ENCODE measurements around the gene CD276. TPM values are rescaled to one million over a fixed set of nuclear protein-coding genes. Genes with fewer than 3 reads are reported as not detected.
"Not testable (repeated sequence)": the region's sequence is repeated elsewhere in the genome, so short reads cannot be mapped to it uniquely, and the experiment has no call there.

Gene CD276
- total RNA-seq, 1 donor, result 0.21 TPM

DNA sequence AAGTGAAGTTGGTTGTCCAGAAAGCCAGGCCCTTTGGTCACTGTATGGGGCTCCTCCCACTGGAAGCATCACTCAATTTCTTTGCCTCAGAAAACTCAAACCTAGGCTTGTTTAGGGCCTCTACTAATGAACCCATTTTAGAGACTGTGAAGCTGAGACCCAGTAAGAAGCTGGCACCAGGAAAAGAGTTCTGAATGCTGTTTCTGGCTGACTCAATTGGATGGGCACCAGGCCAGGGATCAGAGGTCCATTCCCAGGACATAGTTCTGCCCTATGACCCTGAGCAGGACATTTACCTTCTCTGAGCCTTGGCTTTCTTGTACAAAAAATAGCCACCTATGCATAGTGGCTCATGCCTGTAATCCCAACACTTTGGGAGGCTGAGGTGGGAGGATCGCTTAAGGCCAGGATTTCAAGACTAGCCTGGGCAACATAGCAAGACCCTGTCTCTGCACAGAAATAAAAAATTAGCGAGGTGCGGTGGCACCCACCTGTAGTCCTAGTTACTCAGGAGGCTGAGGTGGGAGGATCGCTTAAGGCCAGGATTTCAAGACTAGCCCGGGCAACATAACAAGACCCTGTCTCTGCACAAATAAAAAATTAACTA lies 30.6 kb downstream of the CD276 start:
- H3K9me3 ChIP-seq (ENCODE audit: low read depth, low read length), result no peaks in the 10 kb centered on the region
- peaks cover 8% of the 10 kb centered on the region for H3K4me1 ChIP-seq (ENCODE audit: insufficient read depth, low read length)
- H3K4me3 ChIP-seq (ENCODE audit: low read length), result no peak overlapping the region
- H3K27me3 ChIP-seq (ENCODE audit: insufficient read depth, low read length), result no peaks in the 10 kb centered on the region

DNA sequence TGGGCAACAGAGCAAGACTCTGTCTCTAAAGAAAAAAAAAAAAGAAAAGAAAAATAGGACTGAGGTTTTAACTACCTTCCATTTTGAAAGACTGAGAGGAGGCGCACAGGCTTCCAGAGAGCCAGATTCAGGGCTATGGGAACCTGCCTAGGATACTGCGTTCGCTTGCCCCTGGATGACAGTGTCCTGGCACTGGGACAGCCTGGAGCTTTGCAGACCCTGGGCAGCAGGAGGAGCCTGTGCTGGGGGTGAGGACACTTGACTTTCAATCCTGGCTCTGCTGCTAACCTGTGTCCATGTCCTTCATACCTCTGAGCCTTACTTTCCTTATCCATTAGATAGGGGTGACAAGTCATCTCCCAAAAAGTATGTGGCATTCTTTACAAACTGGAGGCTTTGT lies 31.2 kb downstream of the CD276 start:
- H3K27me3 ChIP-seq (ENCODE audit: insufficient read depth, low read length), result no peaks in the 10 kb centered on the region
- H3K4me3 ChIP-seq (ENCODE audit: low read length), result no peak overlapping the region
- peaks cover 8% of the 10 kb centered on the region for H3K4me1 ChIP-seq (ENCODE audit: insufficient read depth, low read length)
- H3K9me3 ChIP-seq (ENCODE audit: low read depth, low read length), result no peaks in the 10 kb centered on the region

DNA sequence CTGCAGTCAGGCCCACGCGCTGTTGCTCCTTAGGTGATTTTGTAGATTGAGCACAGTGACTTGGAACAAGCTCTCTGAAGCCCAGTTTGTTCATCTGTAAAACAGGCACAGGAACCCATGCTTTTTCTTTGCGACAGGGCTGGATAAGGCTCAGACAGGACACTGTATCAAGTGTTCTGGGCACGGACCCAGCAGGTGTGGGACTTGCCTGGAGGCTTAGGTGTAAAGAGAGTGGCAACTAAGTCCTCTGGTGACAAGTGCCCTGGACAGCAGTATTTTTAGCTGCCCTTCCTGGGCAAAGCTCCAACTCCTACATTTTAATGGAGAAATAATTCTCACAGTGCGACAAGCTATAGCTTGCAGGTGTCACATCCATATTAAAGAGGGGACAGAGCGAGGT lies 32.2 kb downstream of the CD276 start:
- peaks cover 3% of the 10 kb centered on the region for H3K4me1 ChIP-seq (ENCODE audit: insufficient read depth, low read length)
- H3K4me3 ChIP-seq (ENCODE audit: low read length), result no peak overlapping the region
- no peaks in the 10 kb centered on the region for H3K9me3 ChIP-seq (ENCODE audit: low read depth, low read length)
- H3K27me3 ChIP-seq (ENCODE audit: insufficient read depth, low read length), result no peaks in the 10 kb centered on the region

DNA sequence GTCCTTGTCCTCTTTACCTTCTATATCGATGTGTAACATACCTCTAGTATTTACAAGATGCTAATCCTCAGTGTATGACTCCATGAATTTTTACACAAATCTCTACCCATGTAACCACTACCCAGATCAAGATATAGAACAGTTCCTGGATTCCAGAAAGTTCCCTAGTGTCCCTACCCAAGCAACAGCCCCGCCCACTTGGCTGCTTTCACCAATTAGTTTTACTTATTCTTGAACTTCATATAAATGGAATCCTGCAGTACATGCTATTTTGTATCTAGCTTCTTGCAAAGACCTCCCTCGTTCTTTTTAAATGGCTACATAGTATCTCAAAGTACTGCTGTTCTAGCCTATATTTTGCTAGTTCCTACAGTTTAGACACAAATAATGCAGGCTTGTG lies 33.0 kb downstream of the CD276 start:
- Histone ChIP-seq H3K9me3 (ENCODE audit: low read depth, low read length) (no peaks in the 10 kb centered on the region), H3K4me1 (ENCODE audit: insufficient read depth, low read length) (no peaks in the 10 kb centered on the region), H3K27me3 (ENCODE audit: insufficient read depth, low read length) (no peaks in the 10 kb centered on the region), H3K4me3 (ENCODE audit: low read length) (no peak overlapping the region)

DNA sequence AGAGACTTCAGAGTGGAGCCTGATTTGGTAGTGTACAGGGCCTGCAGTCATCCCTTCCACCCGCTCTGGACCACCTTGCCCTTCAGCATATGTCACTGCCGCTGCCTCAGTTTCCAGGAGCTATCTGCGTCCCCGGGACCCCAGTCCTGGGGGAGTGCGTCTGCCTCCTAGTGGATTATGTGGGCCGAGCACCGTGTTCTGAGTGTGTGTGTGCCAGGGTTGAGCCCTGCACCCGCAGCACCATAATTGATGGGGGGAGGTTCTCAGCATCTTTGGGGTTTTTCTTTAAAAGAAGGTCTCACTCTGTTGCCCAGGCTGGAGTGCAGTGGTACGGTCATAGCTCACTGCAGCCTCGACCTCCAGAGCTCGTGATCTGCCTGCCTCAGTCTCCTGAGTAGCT lies 33.6 kb downstream of the CD276 start:
- Histone ChIP-seq H3K4me1 (ENCODE audit: insufficient read depth, low read length) (no peaks in the 10 kb centered on the region), H3K27me3 (ENCODE audit: insufficient read depth, low read length) (no peaks in the 10 kb centered on the region), H3K9me3 (ENCODE audit: low read depth, low read length) (no peaks in the 10 kb centered on the region), H3K4me3 (ENCODE audit: low read length) (no peak overlapping the region)

DNA sequence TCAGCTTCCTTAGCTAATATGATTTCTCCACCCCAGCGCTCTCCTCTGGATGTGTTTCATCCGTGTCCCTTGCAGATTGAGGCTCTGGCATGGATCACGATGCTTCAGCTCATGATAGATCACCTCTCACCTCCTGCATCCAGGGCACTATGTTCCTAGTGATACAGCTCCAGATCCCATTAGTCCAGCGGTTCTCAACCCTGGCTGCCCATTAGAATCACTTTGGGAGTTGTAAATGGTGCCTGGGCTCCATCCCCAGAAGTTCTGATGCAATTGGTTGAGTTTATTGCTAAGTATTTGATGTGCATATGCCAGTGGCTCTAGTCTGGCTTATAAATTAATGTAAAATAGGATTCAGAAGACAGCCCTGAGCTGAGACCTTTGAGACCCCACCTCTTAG lies 34.5 kb downstream of the CD276 start:
- Histone ChIP-seq H3K9me3 (ENCODE audit: low read depth, low read length) (no peaks in the 10 kb centered on the region), H3K4me3 (ENCODE audit: low read length) (no peak overlapping the region), H3K4me1 (ENCODE audit: insufficient read depth, low read length) (no peaks in the 10 kb centered on the region), H3K27me3 (ENCODE audit: insufficient read depth, low read length) (no peaks in the 10 kb centered on the region)

DNA sequence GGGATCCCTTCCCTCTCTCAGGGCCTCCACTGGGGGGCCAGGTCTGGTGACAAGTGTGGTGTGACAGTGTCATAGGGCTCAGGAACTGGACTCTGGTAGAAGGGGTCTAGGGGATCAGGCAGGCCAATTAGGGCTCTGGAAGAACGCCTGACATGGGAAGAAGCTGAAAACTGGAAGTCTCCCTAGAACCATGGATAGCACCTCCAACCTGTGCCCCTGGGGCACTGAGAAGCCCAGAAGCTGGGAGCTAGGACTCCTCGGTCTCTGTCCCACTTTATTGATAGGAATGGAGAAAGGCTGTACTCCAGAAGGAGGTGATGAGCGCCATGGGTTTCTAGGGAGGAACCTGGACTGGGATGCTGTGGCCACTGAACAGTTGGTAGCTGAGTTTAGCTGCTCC lies 38.2 kb downstream of the CD276 start:
- no peaks in the 10 kb centered on the region for H3K9me3 ChIP-seq (ENCODE audit: low read depth, low read length)

DNA sequence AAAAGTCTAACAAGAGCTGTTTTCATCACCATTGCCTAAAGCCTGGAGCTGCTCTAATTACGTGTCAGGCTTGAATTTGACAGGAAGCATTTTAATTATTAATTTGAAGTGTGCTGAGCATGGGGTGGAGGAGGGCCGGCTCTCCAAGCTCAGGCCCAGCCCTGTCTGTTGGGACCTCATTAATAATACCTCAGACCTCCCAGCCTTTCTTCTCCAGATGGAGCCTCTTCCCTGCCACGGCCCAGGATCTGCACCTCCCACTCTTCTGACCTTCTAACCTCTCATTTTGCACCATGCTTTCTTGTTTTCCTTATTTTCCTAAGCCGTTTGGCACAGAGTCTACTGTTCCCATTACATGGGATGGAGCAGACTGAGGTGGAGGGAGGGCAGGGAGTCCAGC lies 39.0 kb downstream of the CD276 start:
- no peak overlapping the region for H3K4me3 ChIP-seq (ENCODE audit: low read length)
- H3K4me1 ChIP-seq (ENCODE audit: insufficient read depth, low read length), result no peaks in the 10 kb centered on the region

More for the DNA sequence above, 38.2 kb downstream of the CD276 start:
- Histone ChIP-seq H3K27me3 (ENCODE audit: insufficient read depth, low read length) (no peaks in the 10 kb centered on the region), H3K4me1 (ENCODE audit: insufficient read depth, low read length) (no peaks in the 10 kb centered on the region), H3K4me3 (ENCODE audit: low read length) (no peak overlapping the region)

DNA sequence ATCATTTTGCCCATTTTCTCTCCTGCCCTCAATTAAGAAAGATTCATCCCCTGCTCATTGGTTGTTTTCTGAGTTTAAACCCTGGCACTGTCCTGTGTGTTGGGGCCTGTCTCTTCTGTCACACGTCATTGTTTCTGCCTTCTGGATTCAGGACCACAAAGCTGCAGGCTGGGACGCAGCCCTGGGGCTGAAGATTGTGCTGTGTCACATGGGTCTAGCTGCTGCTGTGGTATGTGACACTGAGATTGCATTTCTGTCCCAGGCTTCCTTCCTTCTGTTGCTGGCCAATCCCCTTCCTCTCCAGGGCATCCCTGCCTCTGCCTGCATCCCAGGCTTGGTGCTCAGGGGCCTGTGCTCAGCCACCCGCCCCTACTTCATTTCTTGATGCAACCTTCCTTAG lies 40.0 kb downstream of the CD276 start:
- H3K4me1 ChIP-seq (ENCODE audit: insufficient read depth, low read length), result no peaks in the 10 kb centered on the region
- H3K9me3 ChIP-seq (ENCODE audit: low read depth, low read length), result no peaks in the 10 kb centered on the region
- H3K27me3 ChIP-seq (ENCODE audit: insufficient read depth, low read length), result no peaks in the 10 kb centered on the region
- no peak overlapping the region for H3K4me3 ChIP-seq (ENCODE audit: low read length)

More for the DNA sequence above, 39.0 kb downstream of the CD276 start:
- no peaks in the 10 kb centered on the region for H3K9me3 ChIP-seq (ENCODE audit: low read depth, low read length)
- H3K27me3 ChIP-seq (ENCODE audit: insufficient read depth, low read length), result no peaks in the 10 kb centered on the region

DNA sequence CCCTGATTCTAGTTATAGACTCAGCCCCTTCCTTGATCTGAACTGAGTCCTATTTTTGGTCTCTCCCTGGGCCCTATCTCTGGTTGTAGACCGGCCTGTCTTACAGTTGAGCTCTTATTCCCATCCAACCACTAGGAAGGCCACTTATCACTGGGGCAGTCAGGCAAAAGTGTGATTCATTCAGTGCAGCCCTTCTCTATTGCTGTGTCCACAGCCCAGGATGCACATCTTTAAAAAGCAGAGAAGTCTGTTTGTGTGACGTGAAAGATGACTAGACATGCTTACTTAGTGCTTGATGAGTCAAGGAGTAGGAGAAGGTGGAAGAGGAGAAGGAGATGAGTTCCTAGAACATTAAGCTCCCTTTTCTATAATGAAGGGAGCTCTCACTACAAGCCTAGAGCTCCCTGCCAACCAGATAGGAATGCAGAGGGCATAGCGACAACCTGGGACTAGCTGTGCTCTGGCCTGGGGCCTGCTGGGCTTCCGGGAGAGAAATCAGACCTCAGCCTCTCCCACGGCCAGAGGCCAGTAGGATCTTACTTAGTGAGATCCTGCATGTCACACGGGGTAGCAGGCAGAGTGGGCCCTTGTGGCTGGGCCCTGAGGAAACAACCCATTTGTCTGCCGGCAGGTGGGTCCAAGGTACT lies 43.3 kb downstream of the CD276 start:
- Histone ChIP-seq H3K9me3 (ENCODE audit: low read depth, low read length) (no peaks in the 10 kb centered on the region), H3K4me3 (ENCODE audit: low read length) (no peak overlapping the region), H3K27me3 (ENCODE audit: insufficient read depth, low read length) (no peaks in the 10 kb centered on the region), H3K4me1 (ENCODE audit: insufficient read depth, low read length) (no peaks in the 10 kb centered on the region)

DNA sequence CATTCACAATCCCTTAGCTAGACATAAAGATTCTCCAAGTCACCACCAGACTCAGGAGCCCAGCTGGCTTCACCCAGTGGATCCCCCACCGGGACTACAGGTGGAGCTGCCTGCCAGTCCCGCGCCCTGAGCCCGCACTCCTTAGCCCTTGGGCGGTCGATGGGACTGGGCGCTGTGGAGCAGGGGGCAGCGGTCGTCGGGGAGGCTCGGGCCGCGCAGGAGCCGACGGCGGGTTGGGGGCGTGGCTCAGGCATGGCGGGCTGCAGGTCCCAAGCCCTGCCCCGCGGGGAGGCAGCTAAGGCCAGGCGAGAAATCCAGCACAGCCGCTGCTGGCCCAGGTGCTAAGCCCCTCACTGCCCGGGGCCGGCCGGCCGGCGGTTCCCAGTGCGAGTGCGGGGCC lies 47.9 kb downstream of the CD276 start:
- H3K9me3 ChIP-seq (ENCODE audit: low read depth, low read length); H3K4me3 ChIP-seq (ENCODE audit: low read length); H3K4me1 ChIP-seq (ENCODE audit: insufficient read depth, low read length); H3K27me3 ChIP-seq (ENCODE audit: insufficient read depth, low read length): not testable (repeated sequence)

DNA sequence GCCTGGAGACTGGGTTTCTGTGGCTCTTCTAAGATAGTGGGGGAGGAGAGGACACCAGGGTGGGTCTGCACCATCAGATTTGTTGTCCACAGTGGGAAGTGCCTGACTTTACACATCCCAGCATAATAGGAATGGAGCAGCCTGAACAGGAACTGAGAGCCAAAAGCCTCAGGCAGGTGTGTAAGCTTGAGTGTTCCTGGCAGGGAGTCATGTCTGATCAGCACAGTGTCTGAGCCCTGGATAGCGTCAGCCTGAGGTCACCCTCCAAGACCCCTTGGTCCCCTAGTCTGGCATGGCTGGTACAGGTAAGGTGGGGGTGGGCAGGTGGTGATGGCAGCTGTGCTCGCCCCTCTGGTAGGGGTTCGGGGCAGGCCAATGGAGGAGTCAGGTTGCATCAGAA lies 48.7 kb downstream of the CD276 start:
- Histone ChIP-seq H3K9me3 (ENCODE audit: low read depth, low read length) (no peaks in the 10 kb centered on the region), H3K4me3 (ENCODE audit: low read length) (no peak overlapping the region), H3K4me1 (ENCODE audit: insufficient read depth, low read length) (no peaks in the 10 kb centered on the region), H3K27me3 (ENCODE audit: insufficient read depth, low read length) (no peaks in the 10 kb centered on the region)

DNA sequence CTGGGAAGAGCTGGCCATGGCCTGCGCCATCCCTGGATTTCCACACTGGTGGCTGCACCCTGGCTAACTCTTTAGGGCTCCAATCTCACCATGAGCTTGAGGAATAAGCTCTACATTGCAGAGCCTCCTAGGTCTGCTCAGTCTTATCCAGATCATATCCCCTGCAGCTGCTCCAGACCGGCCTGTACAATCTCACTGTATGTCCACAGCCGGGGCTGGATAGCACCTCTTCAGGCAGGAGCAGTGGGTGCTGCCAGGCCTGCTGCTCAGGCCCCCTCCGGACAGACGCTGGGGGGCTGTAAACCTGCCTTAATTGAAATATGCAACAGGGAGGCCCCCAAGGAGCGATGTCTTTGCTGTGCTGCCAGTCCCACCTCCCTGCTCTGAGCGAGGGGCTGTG lies 53.4 kb downstream of the CD276 start:
- no peak overlapping the region for H3K4me3 ChIP-seq (ENCODE audit: low read length)
- no peaks in the 10 kb centered on the region for H3K9me3 ChIP-seq (ENCODE audit: low read depth, low read length)

DNA sequence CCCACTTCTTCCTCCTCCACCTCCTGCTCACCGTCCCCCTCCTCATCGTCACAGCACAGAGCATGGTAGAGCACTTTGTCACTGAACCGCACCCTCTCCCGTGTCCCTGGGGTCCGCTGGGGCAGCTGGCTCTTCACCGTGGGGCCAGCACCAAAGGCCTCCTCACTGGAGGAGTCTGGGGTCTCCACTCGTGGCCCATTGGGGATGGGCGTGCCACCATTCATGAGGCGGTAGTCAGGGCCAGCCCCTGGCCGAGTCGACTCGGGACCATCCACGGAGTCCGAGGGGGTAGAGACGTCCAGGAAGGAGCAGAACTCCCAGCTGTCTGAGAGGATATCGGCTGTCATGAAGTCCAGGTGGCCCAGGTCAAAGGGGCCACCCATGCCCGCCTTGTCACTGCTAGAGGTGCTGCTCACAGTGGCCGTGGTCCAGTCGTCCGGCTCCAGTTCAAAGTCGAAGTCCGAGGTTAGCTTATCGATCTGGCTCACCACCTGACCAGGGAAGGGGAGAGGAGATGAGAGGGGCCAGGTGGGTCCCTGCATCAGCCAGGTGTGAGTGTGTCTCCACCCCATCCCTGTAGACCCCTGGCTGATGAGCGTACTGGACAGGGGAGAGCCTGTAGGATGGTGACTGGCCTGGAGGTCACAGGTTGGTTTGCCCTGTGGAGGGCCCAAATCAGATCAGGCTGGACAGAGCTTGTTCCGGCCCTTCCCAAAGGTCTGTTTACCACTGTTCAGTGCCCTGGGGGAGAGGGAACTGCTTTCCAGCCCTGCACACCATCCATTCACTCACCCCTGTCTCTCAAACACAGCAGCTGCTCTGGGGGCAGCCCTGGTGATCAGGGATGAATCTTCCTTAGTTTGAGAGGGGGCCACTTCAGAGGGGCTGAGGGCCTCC lies 56.2 kb downstream of the CD276 start:
- no peaks in the 10 kb centered on the region for H3K9me3 ChIP-seq (ENCODE audit: low read depth, low read length)
- no peak overlapping the region for H3K4me3 ChIP-seq (ENCODE audit: low read length)
- H3K4me1 ChIP-seq (ENCODE audit: insufficient read depth, low read length), result no peaks in the 10 kb centered on the region
- no peaks in the 10 kb centered on the region for H3K27me3 ChIP-seq (ENCODE audit: insufficient read depth, low read length)

More for the DNA sequence above, 53.4 kb downstream of the CD276 start:
- no peaks in the 10 kb centered on the region for H3K27me3 ChIP-seq (ENCODE audit: insufficient read depth, low read length)
- no peaks in the 10 kb centered on the region for H3K4me1 ChIP-seq (ENCODE audit: insufficient read depth, low read length)

DNA sequence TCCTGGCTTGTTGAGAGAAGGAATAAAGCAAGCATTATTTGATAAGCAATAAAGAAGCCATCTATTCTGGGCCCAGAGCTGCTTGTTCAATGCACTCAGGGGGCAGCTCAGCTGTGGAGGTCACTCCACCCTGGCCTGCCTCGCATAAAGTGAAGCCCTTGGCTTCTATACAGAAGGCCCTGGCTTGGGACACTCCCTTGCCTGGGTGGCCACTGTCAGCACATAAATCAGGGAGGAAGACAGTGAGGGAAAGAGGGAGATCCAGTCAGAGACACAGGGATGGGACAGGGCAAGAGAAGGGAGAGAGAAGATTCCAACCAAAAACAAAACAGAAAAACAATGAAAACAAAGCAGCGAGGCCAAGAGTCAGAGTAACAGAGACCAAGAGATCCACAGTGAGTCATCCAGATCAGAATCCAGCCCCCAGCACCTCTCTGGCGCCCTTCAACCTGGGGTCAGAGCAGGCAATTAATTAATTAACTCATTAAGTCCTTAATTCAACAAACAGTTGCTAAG lies 57.2 kb downstream of the CD276 start:
- no peaks in the 10 kb centered on the region for H3K27me3 ChIP-seq (ENCODE audit: insufficient read depth, low read length)
- H3K9me3 ChIP-seq (ENCODE audit: low read depth, low read length), result no peaks in the 10 kb centered on the region
- no peaks in the 10 kb centered on the region for H3K4me1 ChIP-seq (ENCODE audit: insufficient read depth, low read length)
- no peak overlapping the region for H3K4me3 ChIP-seq (ENCODE audit: low read length)

Data from mononuclear cell (primary cell).